ENCODE measurements around the gene ZNF324.

The ZNF324 gene

GRCh38 chr19:58522709-58523108 lies 55.8 kb downstream of the ZNF324 start:
- DNase-seq (ENCODE audit: low read depth in 2 of 2, low spot score in 1 of 2), result no peak
